OCI-LY1 (cell line): ENCODE measurements around the gene JPH3.

Source experiments
- H2AFZ ChIP-seq: fragments of 200-600 bp; sonication (generic), shearing (Covaris generic); 2 replicates; pipeline ENCODE4 v1.6.0; 2014; ENCODE audit warnings: antibody characterized with exemption, mild to moderate bottlenecking, low read length
- H3F3A ChIP-seq: fragments of 200-600 bp; sonication (generic), shearing (Covaris generic); 2 replicates; pipeline ENCODE4 v1.6.0; 2014; ENCODE audit warnings: mild to moderate bottlenecking, antibody characterized with exemption, low read length, moderate library complexity; ENCODE audit not compliant: insufficient read depth
- H3K27ac ChIP-seq: fragments of 200-600 bp; sonication (generic); 2 replicates; pipeline ENCODE4 v1.5.1; 2014; ENCODE audit warnings: low read length, mixed run types, mild to moderate bottlenecking, low read depth; ENCODE audit not compliant: poor library complexity, severe bottlenecking
- H3K27me3 ChIP-seq: fragments of 200-600 bp; sonication (generic); 2 replicates; pipeline ENCODE4 v1.6.0; 2014; ENCODE audit warnings: antibody characterized with exemption, mild to moderate bottlenecking, low read length, moderate library complexity; ENCODE audit not compliant: insufficient read depth
- H3K36me3 ChIP-seq: fragments of 200-600 bp; sonication (generic); 2 replicates; pipeline ENCODE4 v1.6.1; 2014; ENCODE audit warnings: mild to moderate bottlenecking, antibody characterized with exemption, low read length, moderate library complexity, mixed read lengths; ENCODE audit not compliant: insufficient read depth
- H3K4me1 ChIP-seq: fragments of 200-600 bp; sonication (generic); 2 replicates; pipeline ENCODE4 v1.5.1; 2014; ENCODE audit warnings: mild to moderate bottlenecking, low read length, moderate library complexity; ENCODE audit not compliant: insufficient read depth, severe bottlenecking
- H3K4me2 ChIP-seq: fragments of 200-600 bp; sonication (generic), shearing (Covaris generic); 2 replicates; pipeline ENCODE4 v1.6.1; 2014; ENCODE audit warnings: low read length
- H3K4me3 ChIP-seq: fragments of 200-600 bp; sonication (generic); 2 replicates; pipeline ENCODE4 v1.5.1; 2014; ENCODE audit warnings: low read length, low read depth, mild to moderate bottlenecking, mixed read lengths; ENCODE audit not compliant: poor library complexity, severe bottlenecking
- H3K79me2 ChIP-seq: fragments of 200-600 bp; shearing (Covaris generic); 2 replicates; pipeline ENCODE4 v1.6.1; 2016; ENCODE audit warnings: mixed run types, low read length, mixed read lengths; ENCODE audit not compliant: insufficient read depth
- H3K9ac ChIP-seq: fragments of 200-600 bp; sonication (generic), shearing (Covaris generic); 2 replicates; pipeline ENCODE4 v1.6.1; 2014; ENCODE audit warnings: mild to moderate bottlenecking, low read length, mixed read lengths
- H3K9me2 ChIP-seq: fragments of 200-600 bp; sonication (generic), shearing (Covaris generic); 2 replicates; pipeline ENCODE4 v1.6.1; 2014; ENCODE audit warnings: low read depth, mild to moderate bottlenecking, low read length, mixed read lengths
- H3K9me3 ChIP-seq: fragments of 200-600 bp; shearing (Covaris generic); 2 replicates; pipeline ENCODE4 v1.6.1; 2014; ENCODE audit warnings: low read length, mixed read lengths
- H4K20me1 ChIP-seq: fragments of 200-600 bp; sonication (generic), shearing (Covaris generic); 2 replicates; pipeline ENCODE4 v1.6.0; 2016; ENCODE audit warnings: mild to moderate bottlenecking, low read length; ENCODE audit not compliant: insufficient read depth
- EZH2 ChIP-seq: fragments of 200-600 bp; sonication (generic), shearing (Covaris generic); IDR thresholded peaks from 2 replicates; pipeline ENCODE4 v1.8.0; 2017; ENCODE audit warnings: borderline replicate concordance, mixed run types, mild to moderate bottlenecking, antibody characterized with exemption, low read length, moderate library complexity, mixed read lengths
- TF ChIP-seq, protein P1 (sequence below): fragments of 200-600 bp; sonication (generic), shearing (Covaris generic); IDR thresholded peaks from 2 replicates; pipeline ENCODE4 v1.5.1; 2017; ENCODE audit warnings: mild to moderate bottlenecking, antibody characterized with exemption, low read length, moderate library complexity, mixed read lengths

The JPH3 gene

GRCh38 chr16:87634411-87634810, 32.1 kb downstream of the JPH3 start:
- peaks cover 20% of the 10 kb centered on the region for H3K4me1 ChIP-seq
- H3K9me3 ChIP-seq: no peaks in the 10 kb centered on the region
- peaks cover 11% of the 10 kb centered on the region; the same call in 1 of the 2 replicates for H3K27me3 ChIP-seq
- H3K9ac ChIP-seq: no peak overlapping the region
- H3K27ac ChIP-seq: no peak overlapping the region
- no peaks in the 10 kb centered on the region for H3K9me2 ChIP-seq
- H2AFZ ChIP-seq: no peak overlapping the region
- TF ChIP-seq, protein P1, sequence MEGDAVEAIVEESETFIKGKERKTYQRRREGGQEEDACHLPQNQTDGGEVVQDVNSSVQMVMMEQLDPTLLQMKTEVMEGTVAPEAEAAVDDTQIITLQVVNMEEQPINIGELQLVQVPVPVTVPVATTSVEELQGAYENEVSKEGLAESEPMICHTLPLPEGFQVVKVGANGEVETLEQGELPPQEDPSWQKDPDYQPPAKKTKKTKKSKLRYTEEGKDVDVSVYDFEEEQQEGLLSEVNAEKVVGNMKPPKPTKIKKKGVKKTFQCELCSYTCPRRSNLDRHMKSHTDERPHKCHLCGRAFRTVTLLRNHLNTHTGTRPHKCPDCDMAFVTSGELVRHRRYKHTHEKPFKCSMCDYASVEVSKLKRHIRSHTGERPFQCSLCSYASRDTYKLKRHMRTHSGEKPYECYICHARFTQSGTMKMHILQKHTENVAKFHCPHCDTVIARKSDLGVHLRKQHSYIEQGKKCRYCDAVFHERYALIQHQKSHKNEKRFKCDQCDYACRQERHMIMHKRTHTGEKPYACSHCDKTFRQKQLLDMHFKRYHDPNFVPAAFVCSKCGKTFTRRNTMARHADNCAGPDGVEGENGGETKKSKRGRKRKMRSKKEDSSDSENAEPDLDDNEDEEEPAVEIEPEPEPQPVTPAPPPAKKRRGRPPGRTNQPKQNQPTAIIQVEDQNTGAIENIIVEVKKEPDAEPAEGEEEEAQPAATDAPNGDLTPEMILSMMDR: no peak
- no peak for TF ChIP-seq EZH2
- H4K20me1 ChIP-seq: no peaks in the 10 kb centered on the region
- no peak overlapping the region for H3K4me2 ChIP-seq
- no peaks in the 10 kb centered on the region for H3F3A ChIP-seq
- H3K36me3 ChIP-seq: no peaks in the 10 kb centered on the region
- no peaks in the 10 kb centered on the region for H3K79me2 ChIP-seq
- H3K4me3 ChIP-seq: no peak overlapping the region

DNA sequence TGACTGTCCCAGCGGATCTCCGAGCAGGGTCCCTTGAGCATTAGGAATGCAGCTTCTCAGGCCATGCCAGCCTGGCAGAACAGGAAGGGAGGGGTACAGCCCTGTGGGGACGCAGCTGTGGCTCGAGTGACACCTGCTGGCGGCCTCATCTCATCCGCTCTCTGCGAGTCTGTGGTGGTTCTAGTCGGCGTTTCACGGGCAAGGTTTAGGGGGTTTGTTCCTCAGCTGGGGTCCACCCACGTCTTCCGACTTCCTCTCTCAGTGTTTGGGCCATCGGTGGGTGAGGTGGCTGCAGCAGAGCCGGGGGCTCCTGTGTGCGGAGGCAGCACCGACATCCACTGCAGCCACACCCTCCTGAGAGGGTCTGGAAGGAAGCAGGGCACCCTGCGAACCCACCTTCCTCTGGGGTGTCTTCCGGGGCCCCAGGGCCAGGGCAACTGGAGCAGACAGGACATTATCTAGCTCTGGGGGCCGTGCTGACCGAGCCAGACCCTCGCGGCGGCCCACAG, 33.3 kb downstream of the JPH3 start:
- H3K4me1 ChIP-seq: peaks cover 20% of the 10 kb centered on the region
- H4K20me1 ChIP-seq: no peaks in the 10 kb centered on the region
- H3K27me3 ChIP-seq: peaks cover 10% of the 10 kb centered on the region; the same call in 1 of the 2 replicates
- no peaks in the 10 kb centered on the region for H3F3A ChIP-seq
- H3K27ac ChIP-seq: peak overlapping the region; percentile 32
- no peaks in the 10 kb centered on the region for H3K36me3 ChIP-seq
- peak overlapping the region; percentile 76 for H3K4me2 ChIP-seq
- peak overlapping the region; percentile 26; the same call in 1 of the 2 replicates for H3K9ac ChIP-seq
- H3K79me2 ChIP-seq: no peaks in the 10 kb centered on the region
- no peak overlapping the region for H2AFZ ChIP-seq
- H3K9me3 ChIP-seq: no peaks in the 10 kb centered on the region
- peak overlapping the region; percentile 52 for H3K4me3 ChIP-seq
- H3K9me2 ChIP-seq: no peaks in the 10 kb centered on the region
- TF ChIP-seq EZH2: no peak
- TF ChIP-seq, protein P1: peak; percentile 92

GRCh38 chr16:87636050-87636684, 33.9 kb downstream of the JPH3 start:
- peak overlapping the region; percentile 32 for H3K27ac ChIP-seq
- H3F3A ChIP-seq: no peaks in the 10 kb centered on the region
- H4K20me1 ChIP-seq: no peaks in the 10 kb centered on the region
- H3K9me2 ChIP-seq: no peaks in the 10 kb centered on the region
- no peak for TF ChIP-seq EZH2
- TF ChIP-seq, protein P1: peak; percentile 70
- peak overlapping the region; percentile 26; the same call in 1 of the 2 replicates for H3K9ac ChIP-seq
- no peaks in the 10 kb centered on the region for H3K79me2 ChIP-seq
- peak overlapping the region; percentile 52 for H3K4me3 ChIP-seq
- H3K36me3 ChIP-seq: no peaks in the 10 kb centered on the region
- H3K9me3 ChIP-seq: no peaks in the 10 kb centered on the region
- H3K4me1 ChIP-seq: peaks cover 20% of the 10 kb centered on the region
- no peak overlapping the region for H2AFZ ChIP-seq
- H3K4me2 ChIP-seq: peak overlapping the region; percentile 76
- H3K27me3 ChIP-seq: peaks cover 11% of the 10 kb centered on the region; the same call in 1 of the 2 replicates
